GM15510 (cell line): ENCODE results near the gene FNIP1.

Experiments used
- POLR2A ChIP-seq: IDR thresholded peaks from 3 replicates; pipeline ENCODE4 v1.6.1; 2011; ENCODE audit warnings: borderline replicate concordance; ENCODE audit not compliant: insufficient read length; ENCODE audit errors: extremely low read depth

FNIP1 gene

DNA sequence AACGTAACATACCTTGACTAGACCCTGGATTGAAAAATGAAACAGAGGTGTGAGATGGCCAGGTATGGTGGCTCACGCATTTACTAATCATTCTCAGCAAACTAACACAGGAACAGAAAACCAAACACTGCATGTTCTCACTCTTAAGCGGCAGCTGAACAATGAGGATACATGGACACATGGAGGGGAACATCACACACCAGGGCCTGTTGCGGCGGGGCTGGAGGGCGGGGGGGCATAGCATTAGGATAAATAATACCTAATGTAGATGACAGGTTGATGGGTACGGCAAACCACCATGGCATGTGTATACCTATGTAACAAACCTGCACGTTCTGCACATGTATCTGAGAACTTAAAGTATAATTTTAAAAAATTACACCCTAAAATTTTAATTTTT, 177.7 kb downstream of the FNIP1 start:
- no peak for TF ChIP-seq POLR2A

DNA sequence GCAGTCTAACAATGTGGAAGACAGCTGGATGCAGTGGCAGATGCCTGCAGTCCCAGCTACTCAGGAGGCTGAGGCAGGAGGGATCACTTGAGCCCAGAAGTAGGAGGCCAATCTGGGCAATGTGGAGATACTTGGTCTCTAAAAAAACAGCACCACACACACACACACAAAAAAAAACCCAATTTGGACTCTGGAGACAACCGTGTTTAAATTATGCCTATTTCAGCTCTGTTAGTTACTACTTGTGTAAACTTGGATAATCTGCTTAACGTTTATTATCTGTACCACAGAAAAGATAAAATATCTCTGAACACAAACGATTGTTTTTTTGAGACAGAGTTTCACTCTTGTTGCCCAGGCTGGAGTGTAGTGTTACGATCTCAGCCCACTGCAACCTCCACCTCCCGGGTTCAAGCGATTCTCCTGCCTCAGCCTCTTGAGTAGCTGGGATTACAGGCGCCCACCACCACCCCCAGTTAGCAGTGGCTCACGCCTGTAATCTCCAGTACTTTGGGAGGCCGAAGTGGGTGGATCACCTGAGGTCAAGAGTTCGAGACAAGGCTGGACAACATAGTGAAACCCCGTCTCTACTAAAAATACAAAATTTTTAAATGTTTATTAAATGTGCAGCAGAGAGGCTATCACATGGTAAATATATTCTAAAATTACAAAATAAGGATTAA, 179.5 kb downstream of the FNIP1 start:
- TF ChIP-seq POLR2A, result no peak

- TF ChIP-seq POLR2A, result no peak
These were observed 180.9 kb downstream of the FNIP1 start for GRCh38 chr5:131615957-131616356.

DNA sequence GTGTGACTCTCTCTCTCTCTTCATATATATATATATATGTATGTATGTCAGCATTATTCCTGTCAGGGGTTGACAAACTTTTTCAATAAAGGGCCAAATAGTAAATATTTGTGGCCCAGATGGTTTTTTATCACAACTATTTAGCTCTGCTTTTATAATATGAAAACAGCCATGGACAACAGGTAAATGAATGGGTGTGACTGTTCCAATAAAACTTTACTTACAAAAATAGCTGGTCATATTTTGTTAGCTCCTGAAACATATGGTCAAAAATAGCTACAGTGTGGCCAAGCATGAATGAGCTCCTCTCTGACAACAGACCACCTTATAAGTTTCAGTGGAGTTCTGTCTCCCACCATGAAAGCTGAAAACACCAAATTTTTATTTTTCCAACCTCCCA, 183.4 kb downstream of the FNIP1 start:
- TF ChIP-seq POLR2A, result no peak

DNA sequence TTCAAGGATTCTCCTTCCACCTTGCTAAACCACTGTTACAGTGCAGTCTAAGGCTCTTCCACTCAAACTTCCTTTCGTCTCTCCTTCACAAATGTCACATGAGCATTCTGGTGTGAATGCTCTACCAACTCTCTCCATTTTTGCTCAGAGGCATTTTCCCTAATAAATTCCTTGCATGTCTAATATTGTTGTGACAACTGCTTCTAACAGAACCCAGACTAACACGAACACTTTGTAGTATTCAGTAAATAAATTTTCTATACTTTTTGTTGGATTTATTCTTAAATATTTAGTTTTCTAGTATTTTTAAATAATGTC, 185.8 kb downstream of the FNIP1 start:
- no peak for TF ChIP-seq POLR2A

DNA sequence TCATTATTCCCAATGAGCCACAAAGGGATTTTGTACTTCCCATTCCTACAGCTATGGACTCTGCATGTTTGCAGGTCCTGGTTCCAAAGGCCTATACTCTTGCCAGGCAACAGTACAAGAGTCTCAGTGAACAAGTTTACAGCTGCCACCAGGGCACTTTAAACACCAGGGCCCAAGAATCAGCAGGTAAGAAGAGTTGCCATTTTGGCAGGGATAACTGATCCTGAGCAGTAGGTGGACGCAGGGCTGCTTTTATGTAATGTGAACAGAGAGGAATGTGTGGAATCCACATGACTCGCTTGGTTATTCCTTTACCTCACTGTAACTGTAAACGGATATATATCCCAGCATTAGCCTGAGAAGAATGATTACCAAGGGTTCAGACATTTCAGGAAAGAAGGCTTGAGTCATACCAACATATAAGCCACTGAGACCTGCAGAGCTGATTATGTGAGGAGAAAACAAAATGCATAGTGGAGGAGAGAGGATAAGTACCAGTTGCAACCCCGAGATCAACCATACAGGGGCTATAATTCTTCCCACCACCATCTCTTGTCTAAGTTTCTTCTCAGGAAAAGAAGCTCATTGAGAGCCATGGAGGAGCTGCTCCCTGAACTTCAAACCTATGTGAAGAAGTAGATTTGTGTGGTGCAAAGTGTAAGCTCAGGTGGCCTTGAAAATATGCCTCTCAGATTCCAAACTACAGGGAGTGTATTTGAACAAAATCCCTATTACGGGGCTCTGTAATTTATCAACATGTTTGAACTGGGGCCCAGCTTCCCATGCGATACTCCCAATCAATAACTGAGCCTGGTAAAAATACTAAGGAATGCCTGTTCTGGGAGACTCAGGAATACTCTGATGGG, 186.4 kb downstream of the FNIP1 start:
- no peak for TF ChIP-seq POLR2A

GRCh38 chr5:131609774-131610173, 187.0 kb downstream of the FNIP1 start:
- no peak for TF ChIP-seq POLR2A

DNA sequence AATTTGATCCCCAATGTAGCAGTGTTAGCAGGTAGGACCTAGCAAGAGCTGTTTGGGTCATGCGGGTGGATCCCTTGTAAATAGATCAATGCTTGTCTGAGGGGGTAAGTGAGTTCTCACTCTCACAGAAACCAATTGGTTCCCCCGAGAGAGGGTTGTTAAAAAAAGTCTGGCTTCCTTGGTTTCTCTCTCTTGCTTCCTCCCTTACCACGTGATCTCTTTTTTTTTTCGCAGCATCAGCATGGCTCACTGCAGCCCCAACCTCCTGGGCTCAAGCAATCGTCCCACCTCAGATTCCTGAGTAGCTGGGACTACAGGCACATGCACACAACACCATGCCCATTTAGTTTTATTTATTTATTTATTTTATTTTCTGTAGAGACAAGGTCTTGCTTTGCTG, 188.2 kb downstream of the FNIP1 start:
- TF ChIP-seq POLR2A, result no peak

DNA sequence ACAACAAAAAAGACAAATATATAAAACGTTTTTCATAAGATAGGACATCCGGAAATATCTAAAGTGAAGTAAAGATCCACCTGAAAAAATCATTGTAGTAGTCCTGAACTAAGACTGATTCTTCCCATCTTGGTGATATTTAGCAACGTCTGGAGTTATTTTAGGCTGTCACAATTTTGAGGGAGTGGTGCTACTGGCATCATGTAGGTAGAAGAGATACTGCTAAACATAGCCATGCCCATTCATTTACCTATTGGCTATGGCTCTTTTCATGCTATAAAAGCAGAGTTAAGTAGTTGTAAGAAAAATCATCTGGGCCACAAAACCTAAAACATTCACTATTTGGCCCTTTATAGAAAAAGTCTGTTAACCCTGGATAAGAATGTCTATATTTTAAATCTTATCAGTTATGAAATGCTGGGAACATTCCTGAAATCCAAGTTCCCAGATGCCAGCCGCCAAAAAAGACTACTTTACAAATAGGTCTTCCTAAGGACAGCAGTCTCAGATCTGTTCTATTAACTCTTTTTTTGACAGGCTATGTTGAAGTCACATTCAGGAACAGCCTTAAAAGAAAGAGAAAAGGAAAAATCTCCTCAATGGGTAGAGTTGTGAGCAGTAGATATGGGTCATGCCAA, 188.8 kb downstream of the FNIP1 start:
- no peak for TF ChIP-seq POLR2A

DNA sequence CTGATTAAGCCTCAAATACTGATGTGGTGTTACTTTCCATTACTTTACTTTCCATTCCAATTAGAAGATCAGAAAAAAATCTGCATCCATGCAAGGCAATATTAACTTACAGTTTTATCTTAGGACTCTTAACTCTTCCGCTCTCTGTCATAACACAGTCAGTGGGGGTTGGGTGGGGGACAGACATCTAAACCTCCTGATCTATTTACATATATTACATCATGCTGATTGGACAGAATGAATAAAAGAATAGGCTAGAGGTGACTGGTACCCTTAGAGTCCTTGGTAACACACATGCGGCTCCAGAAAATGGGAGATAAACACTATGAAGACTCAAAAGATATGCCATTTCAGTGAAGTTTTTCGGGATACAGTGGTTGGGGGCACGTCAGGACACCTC, 189.4 kb downstream of the FNIP1 start:
- TF ChIP-seq POLR2A, result no peak

DNA sequence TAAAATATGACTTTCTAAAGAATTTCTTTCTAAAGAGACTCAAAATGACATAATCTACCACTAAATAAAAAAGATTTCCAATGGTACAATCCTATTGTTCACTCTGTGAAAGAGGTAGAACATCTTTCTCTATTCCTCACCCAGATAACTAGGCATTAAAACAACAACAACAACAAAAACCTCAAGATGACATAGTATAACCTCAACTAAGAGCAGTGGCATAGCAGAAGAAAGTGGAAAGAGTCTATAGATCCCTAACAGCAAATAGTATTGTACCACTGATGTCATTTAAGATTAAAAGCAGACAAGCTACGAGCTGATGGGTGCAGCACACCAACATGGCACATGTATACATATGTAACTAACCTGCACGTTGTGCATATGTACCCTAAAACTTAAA, 191.7 kb downstream of the FNIP1 start:
- no peak for TF ChIP-seq POLR2A

DNA sequence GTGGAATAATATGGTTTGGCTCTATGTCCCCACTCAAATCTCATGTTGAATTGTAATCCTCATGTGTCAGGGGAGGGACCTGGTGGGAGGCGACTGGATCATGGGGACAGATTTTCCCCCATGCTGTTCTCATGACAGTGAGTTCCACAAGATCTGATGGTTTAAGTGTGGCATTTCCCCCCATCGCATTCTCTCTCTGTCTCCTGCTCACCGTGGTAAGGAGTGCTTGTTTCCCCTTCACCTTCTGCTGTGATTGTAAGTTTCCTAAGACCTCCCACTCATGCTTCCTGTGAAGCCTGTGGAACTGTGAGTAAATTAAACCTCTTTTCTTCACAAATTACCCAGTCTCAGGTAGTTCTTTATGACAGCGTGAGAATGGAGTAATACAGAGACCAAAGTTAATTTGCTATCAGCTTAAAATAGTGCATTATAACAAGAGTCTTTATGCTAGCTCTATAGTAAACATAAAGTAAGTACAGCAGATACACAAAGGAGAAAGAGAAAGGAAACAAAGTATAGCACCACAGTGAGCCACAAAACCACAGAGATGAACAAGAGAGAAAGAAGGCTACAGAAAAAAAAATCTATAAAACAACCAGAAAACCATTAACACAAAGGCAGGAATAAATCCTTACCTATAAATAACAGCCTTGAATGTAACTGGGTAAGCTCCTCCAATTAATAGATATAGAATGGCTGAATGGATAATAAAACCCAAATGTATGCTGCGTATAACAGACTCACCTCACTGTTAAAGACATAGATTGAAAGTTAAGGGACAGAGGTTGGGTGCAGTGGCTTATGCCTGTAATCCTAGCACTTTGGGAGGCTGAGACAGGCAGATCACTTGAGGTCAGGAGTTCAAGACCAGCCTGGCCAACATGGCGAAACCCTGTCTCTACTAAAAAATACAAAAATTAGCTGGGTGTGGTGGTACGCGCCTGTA, 201.5 kb downstream of the FNIP1 start:
- TF ChIP-seq POLR2A, result no peak

DNA sequence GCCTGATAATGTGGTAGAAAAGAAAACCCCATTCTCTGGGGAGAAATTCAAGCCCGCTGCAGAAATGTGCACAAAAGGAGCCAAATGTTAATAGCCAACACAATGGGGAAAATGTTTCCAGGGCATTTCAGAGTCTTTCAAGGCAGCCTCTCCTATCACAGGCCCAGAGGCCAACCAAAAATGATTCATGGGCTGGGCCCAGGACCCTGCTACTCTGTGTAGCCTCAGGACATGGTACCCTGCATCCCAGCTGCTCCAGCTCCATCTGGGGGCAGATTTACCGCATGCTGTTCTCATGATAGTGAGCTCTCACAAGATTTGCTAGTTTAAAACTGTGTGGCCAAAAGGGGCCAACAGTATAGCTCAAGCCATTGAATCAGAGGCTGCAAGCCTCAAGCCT, 202.9 kb downstream of the FNIP1 start:
- TF ChIP-seq POLR2A, result no peak
